Stimulated activated CD8-positive, alpha-beta memory T cell treated with anti-CD3 and anti-CD28 coated beads, Interleukin-7, amount 100 ng/mL, for 4 hours (primary cell): ENCODE results near the gene ACAP2.
A peak's percentile ranks its signal among the peaks of the same experiment; 100 is the strongest.
"Not testable (repeated sequence)": the region's sequence is repeated elsewhere in the genome, so short reads cannot be mapped to it uniquely, and the experiment has no call there.

Source experiments
- DNase-seq, 2 donors: peaks; one replicate each; pipeline ENCODE4 v3.0.0-alpha.2; 2020; ENCODE audit warnings: low read depth in 2 of 2

Gene ACAP2

GRCh38 chr3:195290643-195291042, 152.2 kb downstream of the ACAP2 start:
- DNase-seq, result not testable (repeated sequence)

- DNase-seq, result no peak
These were observed 156.5 kb downstream of the ACAP2 start for GRCh38 chr3:195286115-195286872.

- DNase-seq, result no peak
These were observed 157.4 kb downstream of the ACAP2 start for GRCh38 chr3:195285372-195285771.

- no peak for DNase-seq
These were observed 158.0 kb downstream of the ACAP2 start for GRCh38 chr3:195284842-195285241.

- no peak for DNase-seq
These were observed 159.9 kb downstream of the ACAP2 start for GRCh38 chr3:195282961-195283360.

GRCh38 chr3:195274259-195274966, 168.4 kb downstream of the ACAP2 start:
- no peak for DNase-seq

GRCh38 chr3:195271410-195272243, 171.2 kb downstream of the ACAP2 start:
- DNase-seq, result peak; percentile 66 to 80

GRCh38 chr3:195270817-195271409, 171.9 kb downstream of the ACAP2 start, which contains the start of gene XXYLT1:
Gene XXYLT1, minus strand, starts transcription at chr3:195271159. Its CDS starts 101 bp downstream, at chr3:195271058.
- DNase-seq, result peak; percentile 75 to 87

GRCh38 chr3:195270079-195270816, 172.6 kb downstream of the ACAP2 start:
- peak in 1 of 2 donors; percentile 36 for DNase-seq

GRCh38 chr3:195269375-195270078, 173.3 kb downstream of the ACAP2 start:
- DNase-seq, result no peak

GRCh38 chr3:195268576-195269309, 174.1 kb downstream of the ACAP2 start:
- DNase-seq, result no peak

GRCh38 chr3:195267096-195267495, 175.7 kb downstream of the ACAP2 start:
- DNase-seq, result no peak

- no peak for DNase-seq
These were observed 176.4 kb downstream of the ACAP2 start for GRCh38 chr3:195266428-195266827.

- DNase-seq, result no peak
These were observed 177.3 kb downstream of the ACAP2 start for GRCh38 chr3:195265363-195265976.

GRCh38 chr3:195263925-195264600, 178.8 kb downstream of the ACAP2 start:
- no peak for DNase-seq

GRCh38 chr3:195263193-195263924, 179.5 kb downstream of the ACAP2 start:
- DNase-seq, result no peak

GRCh38 chr3:195261925-195262324, 180.9 kb downstream of the ACAP2 start:
- no peak for DNase-seq
